HG03103 (cell line): ENCODE measurements around the gene SUPT3H.
"Not testable (repeated sequence)": the region's sequence is repeated elsewhere in the genome, so short reads cannot be mapped to it uniquely, and the experiment has no call there.

ENCODE experiments used
- ATAC-seq: cut with Tn5 transposase; IDR thresholded peaks from one replicate; pipeline ENCODE4 v1.9.1; 2021; ENCODE audit warnings: low read depth; ENCODE audit not compliant: unreplicated experiment

Gene SUPT3H

DNA sequence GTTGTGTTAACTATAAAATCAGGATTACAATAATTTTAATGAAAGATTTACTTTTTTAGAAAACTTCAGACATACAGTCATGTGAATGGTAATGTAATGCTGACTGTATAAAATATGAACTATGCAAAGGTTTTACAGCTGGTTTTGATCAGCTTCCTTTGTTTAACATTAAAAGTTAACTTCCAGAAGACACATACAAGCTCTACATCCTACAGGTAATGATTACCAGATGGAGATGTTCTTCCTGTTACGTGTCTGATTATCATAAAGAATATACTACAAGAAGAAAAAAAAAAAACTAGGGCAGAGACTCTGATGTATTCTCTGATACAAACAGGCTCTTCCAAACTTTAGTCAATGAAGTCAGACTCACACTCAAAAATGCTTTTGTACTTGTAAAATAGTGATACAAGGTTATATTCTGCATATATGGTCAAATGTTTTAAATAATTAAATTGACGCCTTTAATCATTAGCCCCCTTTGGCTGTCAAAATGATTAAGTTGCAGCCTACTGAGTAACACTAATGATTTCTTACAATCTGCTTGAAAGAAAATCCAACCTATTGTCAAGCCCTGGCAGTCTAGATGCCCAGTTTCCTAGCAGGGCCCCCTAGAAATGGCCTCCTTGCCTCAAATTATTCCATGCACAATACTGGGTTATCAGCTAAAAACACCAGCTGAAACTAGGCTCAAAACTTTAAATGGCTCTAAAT is 301.4 kb downstream of the SUPT3H start:
- ATAC-seq = no peak

- no peak for ATAC-seq
These were observed 302.5 kb downstream of the SUPT3H start for GRCh38 chr6:45075246-45075645.

DNA sequence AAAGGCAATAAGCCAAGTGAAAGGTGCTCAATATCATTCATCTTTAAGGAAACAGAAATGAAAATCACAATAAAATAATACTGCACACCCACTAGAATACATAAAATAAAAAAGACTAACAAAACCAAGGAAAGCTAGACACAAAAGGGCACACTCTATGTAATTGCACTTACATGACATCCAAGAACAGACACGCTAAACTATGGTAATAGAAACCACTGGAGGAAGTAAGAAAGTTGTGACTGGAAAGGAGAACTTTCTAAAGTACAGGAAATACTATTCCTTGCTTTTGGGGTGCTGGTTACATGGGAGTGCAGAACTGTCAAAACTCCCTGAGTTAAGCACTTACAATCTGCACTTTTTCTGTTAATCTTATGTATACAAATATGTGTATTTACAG is 303.3 kb downstream of the SUPT3H start:
- no peak for ATAC-seq

DNA sequence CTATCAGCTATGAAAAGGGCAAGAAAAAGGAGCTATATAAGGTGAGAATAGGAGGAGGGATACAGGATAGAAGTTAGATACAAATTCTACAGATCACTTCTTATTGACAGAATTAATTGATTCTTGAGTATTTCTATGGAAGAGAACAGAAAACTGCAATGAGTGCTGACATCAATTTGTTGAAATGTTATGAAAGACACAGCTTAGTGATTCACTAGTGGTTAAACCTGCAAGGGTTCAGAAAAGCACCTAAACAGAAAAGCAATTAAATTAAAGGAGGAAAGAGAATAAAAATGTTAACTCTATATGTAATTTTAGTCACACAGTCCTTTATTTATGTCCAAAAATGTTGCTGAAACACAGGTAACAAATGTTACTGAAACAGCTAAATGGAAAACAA is 304.0 kb downstream of the SUPT3H start:
- ATAC-seq = no peak

DNA sequence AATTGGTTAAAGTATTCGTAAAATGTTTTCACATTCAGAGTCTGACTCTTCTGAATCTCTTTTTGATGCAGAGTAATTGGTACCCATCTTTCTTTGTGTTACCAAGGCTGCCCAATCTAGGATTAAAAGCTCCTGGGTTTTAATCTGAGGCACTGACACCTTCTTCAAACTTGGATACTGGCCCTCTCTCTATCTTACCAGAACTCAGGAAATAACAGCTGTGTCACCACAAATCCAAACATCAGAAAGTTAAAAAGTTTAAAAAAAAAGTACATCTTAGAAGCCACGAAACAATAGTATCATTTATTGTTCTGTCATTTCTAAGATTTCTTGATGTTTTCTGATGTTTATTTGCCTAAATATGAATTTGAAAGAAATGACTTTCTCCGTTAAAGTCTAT is 305.1 kb downstream of the SUPT3H start:
- no peak for ATAC-seq

GRCh38 chr6:45072016-45072415 is 305.7 kb downstream of the SUPT3H start:
- no peak for ATAC-seq

DNA sequence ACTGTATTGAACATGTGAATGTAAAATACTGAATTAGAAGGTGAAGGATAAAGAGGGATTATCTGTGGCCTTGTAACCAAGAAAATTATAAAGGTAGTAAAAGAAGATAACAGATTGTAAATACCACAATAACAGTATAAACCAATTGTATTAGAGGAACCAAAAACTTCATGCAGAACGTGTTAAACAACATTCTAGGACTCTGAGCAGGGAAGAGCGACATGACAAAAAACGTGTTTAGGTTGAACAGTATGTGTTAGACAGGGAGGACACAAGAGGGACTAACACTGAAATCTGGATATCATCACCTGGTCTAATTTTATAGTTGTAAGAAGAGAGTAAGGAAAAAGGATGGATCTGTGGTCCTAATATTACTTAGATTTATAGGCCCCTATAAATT is 308.6 kb downstream of the SUPT3H start:
- no peak for ATAC-seq

DNA sequence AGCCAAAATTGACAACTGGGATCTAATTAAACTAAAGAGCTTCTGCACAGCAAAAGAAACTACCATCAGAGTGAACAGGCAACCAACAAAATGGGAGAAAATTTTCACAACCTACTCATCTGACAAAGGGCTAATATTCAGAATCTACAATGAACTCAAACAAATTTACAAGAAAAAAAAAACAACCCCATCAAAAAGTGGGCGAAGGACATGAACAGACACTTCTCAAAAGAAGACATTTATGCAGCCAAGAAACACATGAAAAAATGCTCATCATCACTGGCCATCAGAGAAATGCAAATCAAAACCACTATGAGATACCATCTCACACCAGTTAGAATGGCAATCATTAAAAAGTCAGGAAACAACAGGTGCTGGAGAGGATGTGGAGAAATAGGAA is 310.3 kb downstream of the SUPT3H start:
- not testable (repeated sequence) for ATAC-seq

GRCh38 chr6:45062659-45063058 is 315.1 kb downstream of the SUPT3H start:
- ATAC-seq = not testable (repeated sequence)

- no peak for ATAC-seq
These were observed 320.0 kb downstream of the SUPT3H start for GRCh38 chr6:45057711-45058110.

- no peak for ATAC-seq
These were observed 323.1 kb downstream of the SUPT3H start for GRCh38 chr6:45054610-45055009.

DNA sequence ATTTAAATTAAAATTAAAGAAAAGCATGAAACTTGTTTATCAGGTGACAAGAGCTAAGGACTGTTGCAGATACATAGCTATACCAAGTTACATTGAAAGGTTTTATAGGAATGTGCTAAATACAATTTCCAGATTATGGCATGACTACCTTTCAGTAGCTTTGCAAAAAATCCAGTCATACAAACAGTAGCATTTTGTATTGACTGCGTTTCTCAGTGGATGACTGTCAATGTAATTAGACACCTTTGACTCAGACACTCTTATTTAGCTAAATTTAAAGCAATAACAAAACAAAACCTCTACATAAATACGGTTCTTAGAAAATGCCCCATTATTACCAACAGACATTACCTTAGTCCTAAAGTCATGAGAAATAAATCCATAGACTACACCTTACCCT is 325.4 kb downstream of the SUPT3H start:
- no peak for ATAC-seq

GRCh38 chr6:45049188-45049843 is 328.4 kb downstream of the SUPT3H start:
- peak; percentile 52 for ATAC-seq

- ATAC-seq = no peak
These were observed 330.2 kb downstream of the SUPT3H start for GRCh38 chr6:45047573-45047972.

DNA sequence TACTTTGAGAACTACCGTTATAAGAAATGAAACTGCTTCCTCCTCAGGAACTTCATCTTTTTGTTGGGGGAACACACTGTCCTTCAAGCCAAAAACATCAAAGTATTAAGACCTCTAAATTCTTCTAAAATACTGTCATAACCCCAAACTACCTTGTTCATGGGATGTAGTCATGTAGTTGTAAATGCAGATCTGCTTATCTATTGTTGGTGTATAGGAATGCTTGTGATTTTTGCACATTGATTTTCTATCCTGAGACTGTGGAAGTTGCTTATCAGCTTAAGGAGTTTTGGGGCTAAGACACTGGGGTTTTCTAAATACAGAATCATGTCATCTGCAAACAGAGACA is 332.5 kb downstream of the SUPT3H start:
- ATAC-seq = no peak

- no peak for ATAC-seq
These were observed 333.1 kb downstream of the SUPT3H start for GRCh38 chr6:45044510-45045252.

GRCh38 chr6:45044086-45044485 is 333.6 kb downstream of the SUPT3H start:
- no peak for ATAC-seq

DNA sequence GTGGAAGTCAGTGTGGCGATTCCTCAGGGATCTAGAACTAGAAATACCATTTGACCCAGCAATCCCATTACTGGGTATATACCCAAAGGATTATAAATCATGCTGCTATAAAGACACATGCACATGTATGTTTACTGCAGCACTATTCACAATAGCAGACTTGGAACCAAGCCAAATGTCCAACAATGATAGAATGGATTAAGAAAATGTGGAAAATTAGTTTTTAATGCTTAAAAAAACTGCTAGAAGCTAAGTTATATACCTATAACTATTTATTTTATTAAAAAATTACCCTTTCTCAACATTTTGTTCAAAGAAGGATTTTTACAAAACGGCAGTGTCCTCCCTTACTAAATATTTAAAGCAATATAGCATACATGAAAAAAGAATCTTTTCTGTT is 335.1 kb downstream of the SUPT3H start:
- ATAC-seq = not testable (repeated sequence)

- ATAC-seq = no peak
These were observed 339.5 kb downstream of the SUPT3H start for GRCh38 chr6:45038226-45038625.

GRCh38 chr6:45036103-45036502 is 341.6 kb downstream of the SUPT3H start:
- no peak for ATAC-seq

DNA sequence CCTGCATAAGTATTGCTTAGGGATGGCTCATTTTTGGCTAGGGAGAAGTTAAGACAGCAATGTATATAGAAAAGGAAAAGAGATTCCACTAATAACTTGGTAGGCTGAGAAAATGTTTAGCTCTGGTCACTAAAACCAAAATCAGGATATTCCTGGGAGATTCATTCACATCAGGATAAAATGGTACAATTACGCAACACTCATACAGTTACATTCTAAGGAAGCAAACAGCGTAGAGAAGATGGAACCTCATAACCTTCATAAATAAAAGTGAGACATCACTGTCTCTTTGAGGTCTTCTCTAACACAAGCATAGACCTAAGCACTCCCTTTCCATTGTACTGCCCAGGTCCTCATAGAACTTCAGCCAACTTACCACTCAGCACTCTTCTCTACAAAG is 345.3 kb downstream of the SUPT3H start:
- no peak for ATAC-seq

DNA sequence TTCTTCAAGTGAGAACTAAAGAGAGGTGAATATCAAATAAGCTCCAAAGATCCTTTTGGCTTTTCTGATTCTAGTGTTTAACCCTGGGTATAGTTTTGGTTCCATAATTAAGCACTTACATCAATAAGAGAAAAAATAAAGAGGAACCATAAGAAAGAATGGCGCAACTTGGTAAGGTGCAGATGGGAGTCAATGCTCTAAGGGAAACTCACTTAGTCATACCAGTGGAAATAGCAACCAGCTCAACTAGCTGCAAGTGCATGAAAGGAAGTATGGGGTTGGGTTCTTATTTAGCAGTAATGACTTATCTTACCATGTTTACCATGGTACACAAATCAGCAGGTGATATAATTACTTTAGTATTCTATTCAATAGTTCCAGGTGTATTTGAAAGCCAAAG is 346.1 kb downstream of the SUPT3H start:
- no peak for ATAC-seq
